GM13976 (cell line): Measurements from ENCODE around the gene SHISA9.

Source experiments
- DNase-seq: peaks from one replicate; pipeline ENCODE4 v3.0.0; 2012; ENCODE audit warnings: low spot score
- CTCF ChIP-seq: IDR thresholded peaks from 2 replicates; pipeline ENCODE4 v1.5.1; 2012; ENCODE audit warnings: borderline replicate concordance, mild to moderate bottlenecking; ENCODE audit not compliant: insufficient read depth; ENCODE audit errors: extremely low read depth, missing control alignments, control extremely low read depth
- in situ Hi-C: fragments of 300-500 bp; cut with MboI; formaldehyde crosslinking; loops from one replicate; pipeline ENCODE4 v1.12.0; 2022; ENCODE audit warnings: low sequenced_read_pairs, mixed read lengths, inconsistent platforms; ENCODE audit not compliant: unreplicated experiment

The SHISA9 gene

GRCh38 chr16:13262270-13263090 is 361.1 kb downstream of the SHISA9 start:
- in situ Hi-C loops, result no loop called here
- TF ChIP-seq CTCF, result no peak
- no peak for DNase-seq

GRCh38 chr16:13264749-13265552 is 363.6 kb downstream of the SHISA9 start:
- no peak for TF ChIP-seq CTCF
- in situ Hi-C loops, result no loop called here
- DNase-seq, result no peak

GRCh38 chr16:13269359-13269758 is 368.0 kb downstream of the SHISA9 start:
- in situ Hi-C loops, result no loop called here
- no peak for DNase-seq
- no peak for TF ChIP-seq CTCF

- no peak for TF ChIP-seq CTCF
- in situ Hi-C loops, result no loop called here
- no peak for DNase-seq
These were observed 368.6 kb downstream of the SHISA9 start for GRCh38 chr16:13269905-13270528.

- no peak for TF ChIP-seq CTCF
- DNase-seq, result no peak
- in situ Hi-C loops, result no loop called here
These were observed 369.2 kb downstream of the SHISA9 start for GRCh38 chr16:13270602-13271001.

- in situ Hi-C loops, result no loop called here
- peak; percentile 38 for DNase-seq
These were observed 388.1 kb downstream of the SHISA9 start for GRCh38 chr16:13289515-13289914.

More at GRCh38 chr16:13289515-13289914, 388.1 kb downstream of the SHISA9 start:
- no peak for TF ChIP-seq CTCF
